Body of pancreas (tissue), 4 donors: ENCODE data around the gene GLOD5.

Source experiments
- CTCF ChIP-seq, 7 experiments: fragments of 450-650 bp in 4 of 7; fragments of 200-600 bp in 3 of 7; sonication (generic) in 3 of 7; IDR thresholded peaks; one replicate each; pipeline ENCODE4 v1.5.1; 2016 to 2019; ENCODE audit warnings: antibody characterized with exemption in 7 of 7
- POLR2A ChIP-seq, 3 donors: fragments of 450-650 bp; IDR thresholded peaks; one replicate each; pipeline ENCODE4 v1.6.1; 2016; ENCODE audit warnings: antibody characterized with exemption in 3 of 3, mild to moderate bottlenecking in 2 of 3

GRCh38 chrX:48806081-48806480, 44.5 kb downstream of the GLOD5 start:
- TF ChIP-seq CTCF (IDR thresholded peaks at IDR 0.05) = no peak
- TF ChIP-seq POLR2A (IDR thresholded peaks at IDR 0.05) = no peak
